Stimulated activated CD8-positive, alpha-beta memory T cell treated with anti-CD3 and anti-CD28 coated beads, Interleukin-7, amount 100 ng/mL, for 1 hour (primary cell): ENCODE data around the gene WNK2.

Source experiments
- DNase-seq, 2 donors: peaks; one replicate each; pipeline ENCODE4 v3.0.0-alpha.2; 2020; ENCODE audit warnings: low read depth in 2 of 2

WNK2 gene

GRCh38 chr9:93161786-93162562, 22.0 kb upstream of the WNK2 start:
- no peak for DNase-seq

GRCh38 chr9:93164085-93164484, 19.9 kb upstream of the WNK2 start:
- no peak for DNase-seq

DNA sequence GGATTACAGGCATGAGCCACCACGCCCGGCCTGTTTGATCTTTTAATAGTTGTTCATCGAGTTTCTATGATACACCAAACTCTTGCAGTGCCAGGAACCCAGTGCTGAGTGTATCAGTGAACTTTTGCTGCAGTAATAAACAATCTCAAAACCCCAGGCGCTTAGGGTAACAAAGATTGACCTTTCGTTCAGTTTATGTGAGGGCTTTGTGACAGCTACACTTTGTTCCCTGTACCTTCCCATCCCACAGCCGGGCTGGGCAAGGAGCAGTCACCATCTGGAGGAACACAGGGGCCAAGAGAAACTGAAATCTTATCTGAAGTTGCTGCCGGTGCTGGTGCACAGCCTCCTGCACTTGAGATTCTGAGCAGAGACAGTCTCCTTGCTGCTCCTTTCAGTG, 17.2 kb upstream of the WNK2 start:
- no peak for DNase-seq

DNA sequence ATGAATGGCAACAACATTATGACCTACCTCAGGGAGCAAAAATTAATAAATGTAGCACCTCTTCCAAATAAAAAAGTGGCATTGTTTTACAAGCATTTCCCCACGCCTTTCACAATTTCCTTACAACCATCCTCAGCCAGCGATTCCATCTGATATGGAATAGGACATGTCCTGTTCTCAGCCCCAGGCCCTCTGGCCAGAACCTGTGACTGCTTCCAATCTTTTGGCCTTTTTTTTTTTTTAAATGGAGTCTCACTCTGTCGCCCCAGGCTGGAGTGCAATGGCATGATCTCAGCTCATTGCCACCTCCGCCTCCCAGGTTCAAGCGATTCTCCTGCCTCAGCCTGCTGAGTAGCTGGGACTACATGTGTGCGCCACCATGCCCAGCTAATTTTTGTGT, 16.8 kb upstream of the WNK2 start:
- DNase-seq = no peak

- no peak for DNase-seq
These were observed 16.1 kb upstream of the WNK2 start for GRCh38 chr9:93167838-93168237.

GRCh38 chr9:93168581-93168980, 15.4 kb upstream of the WNK2 start:
- no peak for DNase-seq

GRCh38 chr9:93169444-93169843, 14.5 kb upstream of the WNK2 start:
- no peak for DNase-seq

GRCh38 chr9:93170571-93170970, 13.4 kb upstream of the WNK2 start:
- no peak for DNase-seq

DNA sequence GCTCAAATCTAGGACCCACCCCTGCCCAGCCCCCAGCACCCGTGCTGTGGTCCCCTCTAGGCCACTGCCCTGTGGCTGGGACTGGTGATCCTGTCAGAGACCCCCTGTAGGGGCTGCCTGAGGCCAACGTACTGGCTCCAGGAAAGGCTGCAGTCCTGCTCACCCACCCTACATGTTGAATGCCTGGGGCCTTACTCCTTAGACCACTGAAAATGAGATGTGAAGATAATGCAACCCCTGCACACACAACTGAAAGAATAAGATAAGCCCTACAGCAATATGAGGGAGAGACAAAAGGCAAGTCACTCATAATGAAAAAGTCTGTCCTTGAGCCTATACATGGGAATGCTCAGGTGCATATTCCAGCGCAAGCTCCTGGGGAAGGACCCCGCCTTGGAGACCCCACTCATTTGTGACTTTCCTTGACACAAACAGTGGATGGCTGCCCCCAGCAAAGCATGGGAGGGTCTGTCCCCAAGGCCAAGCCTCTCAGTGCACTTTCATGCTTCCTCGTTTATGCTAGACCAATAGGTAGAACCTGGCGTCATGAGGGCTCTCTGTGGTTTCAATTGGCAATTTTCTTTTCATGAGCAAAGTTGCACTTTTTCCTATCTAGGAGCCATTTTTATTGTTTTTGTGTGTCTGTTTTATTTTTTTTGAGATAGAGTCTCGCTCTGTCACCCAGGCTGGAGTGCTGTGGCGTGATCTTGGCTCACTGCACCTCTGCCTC, 12.5 kb upstream of the WNK2 start:
- no peak for DNase-seq

DNA sequence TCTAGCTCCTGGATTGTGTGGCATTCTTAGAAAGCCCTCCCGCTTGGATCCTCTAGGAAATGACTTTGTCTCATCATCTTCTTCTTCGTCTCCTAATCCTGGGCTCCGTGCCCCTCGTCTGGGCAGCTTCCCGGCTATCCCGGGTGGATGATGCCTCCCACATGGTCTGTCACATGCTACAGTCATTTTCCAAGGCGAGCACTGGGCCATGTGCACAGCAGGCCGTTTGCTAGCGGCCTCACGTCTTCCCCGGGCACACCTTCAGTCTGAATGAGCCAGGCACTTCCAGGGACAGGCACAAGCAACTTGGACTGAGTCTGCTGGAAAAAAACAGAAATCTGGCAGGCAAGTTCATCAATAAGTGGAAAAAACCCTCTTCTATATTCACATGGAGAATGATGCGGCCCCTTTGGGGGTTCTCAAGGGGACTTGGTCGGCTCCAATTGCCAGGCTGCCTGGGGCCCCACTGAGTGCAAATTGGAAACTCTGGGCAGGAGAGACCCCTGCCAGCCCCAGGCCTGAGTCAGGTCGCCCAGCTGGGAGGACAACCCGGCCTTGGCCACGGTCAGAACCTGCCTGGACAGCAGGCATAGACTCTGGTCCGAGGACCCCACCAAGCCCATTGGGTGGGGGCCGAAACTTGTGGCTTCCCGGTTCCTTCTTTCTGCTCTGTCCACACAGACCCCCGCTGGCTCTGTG, 11.1 kb upstream of the WNK2 start:
- no peak for DNase-seq

- no peak for DNase-seq
These were observed 10.4 kb upstream of the WNK2 start for GRCh38 chr9:93173365-93174051.

- DNase-seq = no peak
These were observed 9.0 kb upstream of the WNK2 start for GRCh38 chr9:93174976-93175375.

GRCh38 chr9:93177676-93178075, 6.3 kb upstream of the WNK2 start:
- DNase-seq = no peak

DNA sequence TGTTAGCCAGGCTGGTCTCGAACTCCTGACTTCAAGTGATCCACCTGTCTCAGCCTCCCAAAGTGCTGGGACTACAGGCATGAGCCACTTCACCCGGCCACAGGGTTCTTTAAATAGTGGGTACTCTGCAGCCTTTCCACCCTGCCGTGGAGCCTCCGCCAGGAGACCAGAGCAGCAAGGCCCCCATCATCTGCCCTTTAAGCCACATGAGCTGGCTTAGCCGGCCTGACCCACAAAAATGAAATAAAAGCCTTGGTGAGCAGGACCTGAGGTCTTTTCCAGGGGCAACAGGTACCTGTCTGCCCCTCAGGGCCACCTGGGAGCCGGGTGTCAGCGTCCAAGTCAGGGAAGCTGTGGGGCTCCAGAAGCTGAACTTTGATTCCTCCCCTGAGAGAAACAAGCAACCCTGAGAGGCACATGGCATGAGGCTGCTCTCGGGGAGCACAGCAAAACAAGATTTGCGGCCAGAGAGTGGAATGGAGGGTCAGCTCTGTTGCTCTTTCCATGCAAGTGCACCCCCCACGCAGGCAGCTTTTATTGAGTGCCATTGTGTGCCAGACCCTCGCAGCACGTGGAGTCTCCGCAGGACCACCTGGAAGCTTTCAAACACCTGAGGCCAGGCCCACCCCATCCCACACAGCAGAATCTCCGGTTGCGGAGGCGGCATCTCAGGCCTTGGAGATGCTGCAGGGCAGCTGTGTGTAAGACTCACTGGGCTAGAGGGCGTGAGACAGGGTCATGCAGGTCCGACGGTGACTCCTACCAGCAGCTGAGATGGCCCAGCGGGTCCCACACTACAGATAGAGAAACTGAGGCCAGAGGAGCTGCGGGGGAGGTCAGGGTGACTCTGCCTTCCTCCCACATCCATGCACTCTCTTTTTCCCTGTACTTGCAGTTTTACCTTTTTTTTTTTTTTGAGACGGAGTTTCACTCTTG, 4.8 kb upstream of the WNK2 start:
- DNase-seq = no peak

DNA sequence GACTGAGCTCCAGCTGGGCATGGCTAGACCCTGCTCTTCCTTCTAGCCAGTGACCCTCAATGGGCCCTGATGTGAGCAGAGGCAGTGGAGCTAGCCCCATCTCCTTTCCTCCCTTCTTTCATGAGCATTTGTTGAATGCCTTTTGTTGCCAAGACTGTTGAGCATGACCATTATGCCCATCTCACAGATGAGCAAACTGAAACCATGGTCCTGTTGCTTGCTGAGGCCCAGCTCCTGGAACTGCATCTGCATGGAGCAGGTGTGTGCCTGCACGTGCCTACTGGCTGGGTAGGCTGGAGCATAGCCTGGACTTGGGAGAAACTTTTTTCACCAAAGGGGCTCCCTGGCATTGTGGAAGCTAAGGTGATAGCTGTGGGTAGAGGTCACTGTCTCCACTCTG, 3.0 kb upstream of the WNK2 start:
- DNase-seq = no peak

DNA sequence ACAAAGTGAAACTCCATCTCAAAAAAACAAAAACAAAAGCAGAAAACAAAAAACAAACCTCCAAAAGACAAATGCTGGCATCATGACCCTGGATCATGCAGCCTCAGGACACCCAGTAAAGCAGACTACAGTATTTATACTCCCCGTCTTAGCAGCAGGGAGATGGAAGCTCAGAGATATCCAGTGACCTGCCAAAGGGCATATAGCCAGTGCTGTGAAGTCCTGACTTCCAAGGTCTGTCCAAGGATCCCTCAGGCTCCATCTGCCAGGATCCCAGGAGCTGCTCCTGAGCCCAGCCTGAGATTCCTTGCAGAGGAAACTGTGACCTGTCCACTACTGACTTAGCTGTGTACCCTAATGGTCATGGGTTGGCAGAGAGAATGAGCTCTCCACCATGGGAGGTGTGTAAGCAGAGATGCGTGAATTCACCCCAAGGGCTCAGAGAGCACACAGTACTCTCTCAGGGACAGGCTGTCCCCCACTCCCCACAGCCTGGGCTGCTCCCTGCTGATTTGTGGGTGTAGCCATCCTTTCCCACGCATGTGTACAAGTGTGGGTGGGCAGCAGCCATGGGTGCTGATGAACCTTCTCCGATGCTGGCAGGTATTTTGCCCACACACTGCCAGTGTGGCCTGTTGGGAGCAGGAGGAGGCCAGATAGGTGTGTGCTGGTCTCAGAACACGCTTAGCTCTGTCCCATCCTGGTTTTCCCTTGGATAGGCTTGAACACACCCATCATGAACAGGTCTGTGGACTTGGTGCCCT, 2.1 kb upstream of the WNK2 start:
- DNase-seq = no peak

DNA sequence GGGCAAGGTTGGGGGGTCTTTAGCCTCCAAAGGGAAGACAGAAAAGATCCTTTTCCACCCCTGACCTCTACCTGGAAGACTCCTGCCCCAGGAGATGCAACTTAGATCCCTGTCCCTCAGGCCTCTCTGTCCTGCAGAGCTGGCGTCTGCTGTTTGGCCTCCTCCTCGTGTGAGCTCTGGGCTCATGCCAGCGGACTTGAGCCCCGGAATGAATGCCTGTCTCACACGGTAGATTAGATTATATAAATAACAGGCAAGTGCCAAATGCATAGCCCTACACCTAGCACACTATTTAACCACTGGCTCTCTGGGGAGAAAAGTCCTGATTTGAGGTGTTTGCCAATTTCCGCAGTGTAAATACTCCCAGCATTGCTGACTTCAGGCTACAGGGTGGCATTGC, 1.4 kb upstream of the WNK2 start:
- DNase-seq = no peak

DNA sequence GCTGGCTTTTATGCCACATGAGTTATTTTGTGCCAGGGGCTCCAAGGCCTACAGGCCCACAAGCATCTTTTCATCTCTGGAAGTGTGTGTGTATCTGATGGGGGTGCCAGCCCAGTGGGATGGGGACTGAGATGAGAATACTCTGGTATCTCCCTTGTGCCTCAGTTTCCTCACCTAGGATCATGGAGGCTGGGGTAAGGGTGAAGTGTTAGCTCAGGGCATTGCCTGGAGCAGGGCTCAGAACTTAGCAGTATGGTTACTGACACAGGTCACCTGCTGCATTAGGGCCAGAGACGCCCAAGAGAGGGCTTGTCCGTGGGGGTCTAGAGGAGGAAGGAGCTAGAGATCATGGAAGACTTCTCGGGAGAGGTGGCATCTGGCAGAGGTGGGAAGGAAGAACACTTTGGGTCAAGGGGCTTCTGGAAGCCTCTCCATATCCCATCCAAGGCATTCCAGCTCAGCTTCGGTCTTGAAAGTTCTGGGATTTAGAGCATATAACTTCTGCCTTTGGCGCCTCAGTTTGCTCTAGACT, 742 bp upstream of the WNK2 start:
- no peak for DNase-seq

GRCh38 chr9:93184432-93185265, 710 bp downstream of the WNK2 start:
- no peak for DNase-seq
